ENCODE measurements around the gene DNM1L.

DNA sequence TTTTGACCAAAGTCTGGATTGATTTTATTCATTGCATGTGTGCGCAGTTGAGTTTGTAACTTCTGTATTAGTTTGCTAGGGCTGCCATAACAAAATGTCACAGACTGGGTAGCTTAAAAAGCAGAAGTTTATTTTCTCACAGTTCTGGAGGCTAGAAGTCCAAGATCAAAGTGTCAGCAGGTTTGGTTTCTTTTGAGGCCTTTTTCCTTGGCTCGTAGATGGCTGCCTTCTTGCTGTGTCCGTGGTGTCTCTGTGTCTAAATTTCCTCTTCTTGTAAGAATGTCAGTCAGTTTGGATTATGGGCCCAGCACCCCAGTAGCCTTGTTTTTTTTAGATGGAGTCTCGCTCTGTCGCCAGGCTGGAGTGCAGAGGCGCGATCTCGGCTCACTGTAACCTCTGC lies 11.8 kb downstream of the DNM1L start:
- TF ChIP-seq, protein P1, sequence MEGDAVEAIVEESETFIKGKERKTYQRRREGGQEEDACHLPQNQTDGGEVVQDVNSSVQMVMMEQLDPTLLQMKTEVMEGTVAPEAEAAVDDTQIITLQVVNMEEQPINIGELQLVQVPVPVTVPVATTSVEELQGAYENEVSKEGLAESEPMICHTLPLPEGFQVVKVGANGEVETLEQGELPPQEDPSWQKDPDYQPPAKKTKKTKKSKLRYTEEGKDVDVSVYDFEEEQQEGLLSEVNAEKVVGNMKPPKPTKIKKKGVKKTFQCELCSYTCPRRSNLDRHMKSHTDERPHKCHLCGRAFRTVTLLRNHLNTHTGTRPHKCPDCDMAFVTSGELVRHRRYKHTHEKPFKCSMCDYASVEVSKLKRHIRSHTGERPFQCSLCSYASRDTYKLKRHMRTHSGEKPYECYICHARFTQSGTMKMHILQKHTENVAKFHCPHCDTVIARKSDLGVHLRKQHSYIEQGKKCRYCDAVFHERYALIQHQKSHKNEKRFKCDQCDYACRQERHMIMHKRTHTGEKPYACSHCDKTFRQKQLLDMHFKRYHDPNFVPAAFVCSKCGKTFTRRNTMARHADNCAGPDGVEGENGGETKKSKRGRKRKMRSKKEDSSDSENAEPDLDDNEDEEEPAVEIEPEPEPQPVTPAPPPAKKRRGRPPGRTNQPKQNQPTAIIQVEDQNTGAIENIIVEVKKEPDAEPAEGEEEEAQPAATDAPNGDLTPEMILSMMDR (IDR thresholded peaks at IDR 0.05 in 2 of 3, conservative IDR thresholded peaks at IDR 0.05 in 1 of 3; ENCODE audit: control insufficient read depth in 2 of 3, extremely low read depth in 1 of 3, insufficient read depth in 1 of 3, low read depth in 3 of 3, low read length in 3 of 3): no peak
- TF ChIP-seq TCF12 (IDR thresholded peaks at IDR 0.05; ENCODE audit: low read depth, low read length) (no peak), RB1 (IDR thresholded peaks at IDR 0.05; ENCODE audit: borderline replicate concordance) (no peak), JUND (IDR thresholded peaks at IDR 0.05; ENCODE audit: low read depth, low read length) (no peak), EED (IDR thresholded peaks at IDR 0.05; ENCODE audit: low read depth) (no peak), EZH2 (IDR thresholded peaks at IDR 0.05; ENCODE audit: borderline replicate concordance, control insufficient read depth, low read depth, low read length) (no peak), HCFC1 (IDR thresholded peaks at IDR 0.05; ENCODE audit: low read length) (no peak), HDGF (IDR thresholded peaks at IDR 0.05) (no peak), YY1 (IDR thresholded peaks at IDR 0.05; ENCODE audit: low read depth, low read length) (no peak)
- TF ChIP-seq, protein P2, sequence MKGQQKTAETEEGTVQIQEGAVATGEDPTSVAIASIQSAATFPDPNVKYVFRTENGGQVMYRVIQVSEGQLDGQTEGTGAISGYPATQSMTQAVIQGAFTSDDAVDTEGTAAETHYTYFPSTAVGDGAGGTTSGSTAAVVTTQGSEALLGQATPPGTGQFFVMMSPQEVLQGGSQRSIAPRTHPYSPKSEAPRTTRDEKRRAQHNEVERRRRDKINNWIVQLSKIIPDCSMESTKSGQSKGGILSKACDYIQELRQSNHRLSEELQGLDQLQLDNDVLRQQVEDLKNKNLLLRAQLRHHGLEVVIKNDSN (IDR thresholded peaks at IDR 0.05; ENCODE audit: borderline replicate concordance, extremely low read length, insufficient read depth, low read depth, low read length): no peak
- TF ChIP-seq, protein P3, sequence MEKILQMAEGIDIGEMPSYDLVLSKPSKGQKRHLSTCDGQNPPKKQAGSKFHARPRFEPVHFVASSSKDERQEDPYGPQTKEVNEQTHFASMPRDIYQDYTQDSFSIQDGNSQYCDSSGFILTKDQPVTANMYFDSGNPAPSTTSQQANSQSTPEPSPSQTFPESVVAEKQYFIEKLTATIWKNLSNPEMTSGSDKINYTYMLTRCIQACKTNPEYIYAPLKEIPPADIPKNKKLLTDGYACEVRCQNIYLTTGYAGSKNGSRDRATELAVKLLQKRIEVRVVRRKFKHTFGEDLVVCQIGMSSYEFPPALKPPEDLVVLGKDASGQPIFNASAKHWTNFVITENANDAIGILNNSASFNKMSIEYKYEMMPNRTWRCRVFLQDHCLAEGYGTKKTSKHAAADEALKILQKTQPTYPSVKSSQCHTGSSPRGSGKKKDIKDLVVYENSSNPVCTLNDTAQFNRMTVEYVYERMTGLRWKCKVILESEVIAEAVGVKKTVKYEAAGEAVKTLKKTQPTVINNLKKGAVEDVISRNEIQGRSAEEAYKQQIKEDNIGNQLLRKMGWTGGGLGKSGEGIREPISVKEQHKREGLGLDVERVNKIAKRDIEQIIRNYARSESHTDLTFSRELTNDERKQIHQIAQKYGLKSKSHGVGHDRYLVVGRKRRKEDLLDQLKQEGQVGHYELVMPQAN (conservative IDR thresholded peaks at IDR 0.05): no peak
- TF ChIP-seq, protein P4, sequence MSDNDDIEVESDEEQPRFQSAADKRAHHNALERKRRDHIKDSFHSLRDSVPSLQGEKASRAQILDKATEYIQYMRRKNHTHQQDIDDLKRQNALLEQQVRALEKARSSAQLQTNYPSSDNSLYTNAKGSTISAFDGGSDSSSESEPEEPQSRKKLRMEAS (IDR thresholded peaks at IDR 0.05; ENCODE audit: low read depth, low read length): no peak

All from GM12878 (cell line).